Endothelial cell of coronary artery (primary cell): ENCODE measurements around the gene LXN. TPM values are rescaled to one million over a fixed set of nuclear protein-coding genes. Genes with fewer than 3 reads are reported as not detected.

ENCODE experiments used
- total RNA-seq: library from RNA; depleted of rRNA; stranded (reverse); fragments of >200 nt; gene quantifications from 2 replicates; pipeline ENCODE4 v1.2.3, GENCODE V29; 2014

LXN gene
- 76.1 and 114 TPM in 2 replicates for total RNA-seq

GRCh38 chr3:158672215-158673176 lies at the start of gene LXN:
Gene LXN (minus strand): TSS chr3:158672648. CDS start chr3:158672478, 170 bp downstream.

GRCh38 chr3:158644345-158644908 lies 28.0 kb downstream of the LXN start, which contains the start of gene GFM1:
Gene GFM1 (plus strand): TSS chr3:158644527. CDS start chr3:158644635, 108 bp downstream.

Other genes with a start within 250 kb of the LXN start
- 6.6 and 6.7 TPM in 2 replicates for gene MLF1, start 101.5 kb downstream of the LXN start, total RNA-seq
- 55.2 and 68.1 TPM in 2 replicates for gene GFM1, start 28.1 kb downstream of the LXN start, total RNA-seq
- gene RARRES1, start 59.8 kb upstream of the LXN start, total RNA-seq, result 0.81 and 4.2 TPM in 2 replicates
- gene MFSD1, start 129.4 kb upstream of the LXN start, total RNA-seq, result 56.1 and 59.6 TPM in 2 replicates